Loucy (cell line): ENCODE results near the gene NMT1.

Experiments
- H2AFZ ChIP-seq: fragments of 200-600 bp; sonication (generic); 2 replicates; pipeline ENCODE4 v1.6.0; 2016; ENCODE audit warnings: antibody characterized with exemption, mild to moderate bottlenecking, low read length, moderate library complexity
- H3F3A ChIP-seq: fragments of 200-600 bp; 2 replicates; pipeline ENCODE4 v1.6.0; 2016; ENCODE audit warnings: antibody characterized with exemption, low read depth, mild to moderate bottlenecking
- H3K27me3 ChIP-seq: fragments of 200-600 bp; sonication (generic); 2 replicates; pipeline ENCODE4 v1.6.1; 2014; ENCODE audit warnings: low read length, mild to moderate bottlenecking; ENCODE audit not compliant: insufficient read depth, poor library complexity, severe bottlenecking
- H3K36me3 ChIP-seq: fragments of 200-600 bp; sonication (generic); 2 replicates; pipeline ENCODE4 v1.6.1; 2016; ENCODE audit warnings: low read length; ENCODE audit not compliant: insufficient read depth
- H3K4me1 ChIP-seq: fragments of 200-600 bp; sonication (generic); 2 replicates; pipeline ENCODE4 v1.5.1; 2014; ENCODE audit warnings: low read length, mild to moderate bottlenecking; ENCODE audit not compliant: insufficient read depth, poor library complexity, severe bottlenecking
- H3K4me2 ChIP-seq: fragments of 200-600 bp; sonication (generic); 2 replicates; pipeline ENCODE4 v1.6.0; 2014; ENCODE audit warnings: antibody characterized with exemption, low read length, low read depth, mild to moderate bottlenecking; ENCODE audit not compliant: poor library complexity, severe bottlenecking
- H3K4me3 ChIP-seq: fragments of 200-600 bp; sonication (generic); 2 replicates; pipeline ENCODE4 v1.5.1; 2014; ENCODE audit warnings: low read length, mild to moderate bottlenecking, mixed read lengths; ENCODE audit not compliant: poor library complexity, severe bottlenecking
- H3K79me2 ChIP-seq: fragments of 200-600 bp; sonication (generic); 2 replicates; pipeline ENCODE4 v1.6.1; 2014; ENCODE audit warnings: low read length; ENCODE audit not compliant: insufficient read depth
- H3K9ac ChIP-seq: fragments of 200-600 bp; sonication (generic); 2 replicates; pipeline ENCODE4 v1.6.0; 2014; ENCODE audit warnings: mild to moderate bottlenecking, low read depth, low read length, moderate library complexity; ENCODE audit not compliant: poor library complexity, severe bottlenecking
- H3K9me2 ChIP-seq: fragments of 200-600 bp; sonication (generic); replicated peaks from 2 replicates; pipeline ENCODE4 v1.6.1; 2016; ENCODE audit warnings: low read depth, low read length, mixed read lengths
- H3K9me3 ChIP-seq: fragments of 200-600 bp; sonication (generic); 2 replicates; pipeline ENCODE4 v1.6.1; 2014; ENCODE audit warnings: mild to moderate bottlenecking, antibody characterized with exemption, low read length, low read depth; ENCODE audit not compliant: insufficient read depth
- H4K20me1 ChIP-seq: fragments of 200-600 bp; sonication (generic); 2 replicates; pipeline ENCODE4 v1.6.0; 2014; ENCODE audit warnings: antibody characterized with exemption, low read length, mild to moderate bottlenecking; ENCODE audit not compliant: insufficient read depth, poor library complexity, severe bottlenecking
- CTCF ChIP-seq: fragments of 200-600 bp; sonication (generic); conservative IDR thresholded peaks from 2 replicates; pipeline ENCODE4 v1.5.1; 2014; ENCODE audit warnings: mild to moderate bottlenecking, antibody characterized with exemption, low read length
- EZH2phosphoT487 ChIP-seq: fragments of 200-600 bp; IDR thresholded peaks from 2 replicates; pipeline ENCODE4 v1.6.1; 2018; ENCODE audit warnings: antibody characterized with exemption, mild to moderate bottlenecking, moderate library complexity, borderline replicate concordance

NMT1 gene

GRCh38 chr17:45143767-45144198 is 82.7 kb downstream of the NMT1 start:
- TF ChIP-seq EZH2phosphoT487: no peak
- TF ChIP-seq CTCF: no peak
- Histone ChIP-seq H3K4me1 (peaks cover 12% of the 10 kb centered on the region), H3K27me3 (no peaks in the 10 kb centered on the region), H4K20me1 (peaks cover 4% of the 10 kb centered on the region), H3K4me3 (no peak overlapping the region), H3K4me2 (peak overlapping the region; percentile 24), H3F3A (no peaks in the 10 kb centered on the region), H3K9ac (peak overlapping the region; percentile 18), H3K79me2 (peaks cover 14% of the 10 kb centered on the region), H3K9me2 (no peaks in the 10 kb centered on the region), H2AFZ (no peak overlapping the region), H3K9me3 (no peaks in the 10 kb centered on the region), H3K36me3 (no peaks in the 10 kb centered on the region)

DNA sequence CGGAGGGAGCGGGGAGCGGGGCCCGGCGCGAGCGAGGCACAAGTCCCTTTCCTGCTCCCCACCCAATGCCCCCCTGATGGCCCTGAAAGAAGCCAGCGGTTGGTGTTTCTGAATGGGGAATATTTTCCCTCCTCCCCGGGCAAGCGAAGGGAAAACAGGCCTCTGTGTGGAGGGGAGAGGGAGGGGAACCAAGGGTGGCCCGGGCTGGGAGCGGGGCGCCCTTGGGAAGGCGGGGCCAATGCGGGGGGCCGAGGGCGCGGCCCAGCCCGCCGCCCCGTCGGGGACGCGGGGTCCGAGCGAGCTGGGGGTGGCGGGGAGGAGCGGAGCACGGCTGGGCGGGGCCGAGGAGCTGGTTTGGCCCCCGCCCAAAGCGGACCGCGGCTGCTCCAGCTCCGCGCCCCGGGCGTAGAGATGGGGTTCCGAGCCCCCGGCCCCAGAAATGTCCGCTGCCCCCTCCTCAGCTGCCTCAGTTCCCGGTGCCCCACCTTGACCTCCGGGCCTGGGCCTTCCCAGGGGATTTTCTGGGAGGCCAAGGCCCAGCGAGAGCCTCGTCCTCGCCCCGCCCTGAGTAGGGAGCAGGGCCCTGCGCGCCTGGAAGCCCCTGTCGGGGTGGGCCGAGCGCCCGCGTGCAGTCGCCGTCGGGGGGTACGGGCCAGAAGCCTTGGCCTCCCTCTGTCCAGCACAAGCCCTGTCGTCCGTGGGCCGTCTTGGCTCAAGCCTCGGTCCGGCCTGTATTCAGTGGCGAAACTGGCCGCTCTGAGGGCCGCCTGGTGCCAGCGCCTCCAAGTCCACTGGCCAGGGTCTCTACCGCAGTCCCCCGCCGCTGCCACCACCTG is 83.3 kb downstream of the NMT1 start:
- peaks cover 12% of the 10 kb centered on the region for H3K4me1 ChIP-seq
- H3K9me2 ChIP-seq: no peaks in the 10 kb centered on the region
- no peak for TF ChIP-seq CTCF
- H3K4me3 ChIP-seq: no peak overlapping the region
- no peaks in the 10 kb centered on the region for H3K9me3 ChIP-seq
- H3K4me2 ChIP-seq: no peak overlapping the region
- peaks cover 21% of the 10 kb centered on the region for H3K79me2 ChIP-seq
- H3F3A ChIP-seq: no peaks in the 10 kb centered on the region
- H3K36me3 ChIP-seq: no peaks in the 10 kb centered on the region
- H2AFZ ChIP-seq: no peak overlapping the region
- peaks cover 9% of the 10 kb centered on the region for H4K20me1 ChIP-seq
- H3K9ac ChIP-seq: peak overlapping the region; percentile 18
- no peaks in the 10 kb centered on the region for H3K27me3 ChIP-seq

- TF ChIP-seq EZH2phosphoT487: no peak
- no peak for TF ChIP-seq CTCF
- no peaks in the 10 kb centered on the region for H3K27me3 ChIP-seq
- H3F3A ChIP-seq: no peaks in the 10 kb centered on the region
- no peak overlapping the region for H2AFZ ChIP-seq
- H3K9me3 ChIP-seq: no peaks in the 10 kb centered on the region
- H4K20me1 ChIP-seq: peaks cover 15% of the 10 kb centered on the region
- no peak overlapping the region for H3K9ac ChIP-seq
- peaks cover 27% of the 10 kb centered on the region for H3K79me2 ChIP-seq
- H3K4me3 ChIP-seq: no peak overlapping the region
- peaks cover 12% of the 10 kb centered on the region for H3K4me1 ChIP-seq
- no peak overlapping the region for H3K4me2 ChIP-seq
- no peaks in the 10 kb centered on the region for H3K9me2 ChIP-seq
- no peaks in the 10 kb centered on the region for H3K36me3 ChIP-seq
Measured at GRCh38 chr17:45145035-45145389, 83.9 kb downstream of the NMT1 start.
